ENCODE results near the gene NRXN3.

DNA sequence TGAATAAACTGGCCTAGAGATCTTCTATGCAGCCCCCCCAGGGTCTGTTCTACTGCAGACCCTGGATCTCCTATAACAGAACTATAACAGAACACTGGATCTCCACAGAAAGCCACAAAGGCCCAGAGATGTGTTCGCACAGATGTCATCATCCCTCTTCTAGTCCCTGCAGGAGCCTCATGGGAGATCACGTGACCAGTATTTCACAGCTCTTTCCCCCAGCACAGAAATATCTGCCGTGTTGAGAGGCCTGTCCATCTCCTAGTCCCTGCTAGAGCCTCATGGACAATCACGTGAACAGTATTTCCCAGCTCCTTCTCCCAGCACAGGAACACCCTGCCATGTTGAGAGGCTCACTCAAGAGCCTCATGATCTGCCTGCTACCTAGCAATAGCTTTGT, 331.7 kb downstream of the NRXN3 start:
- TF ChIP-seq POLR2AphosphoS5 (IDR thresholded peaks at IDR 0.05; ENCODE audit: low read depth, low read length) (no peak), SIN3A (IDR thresholded peaks at IDR 0.05; ENCODE audit: borderline replicate concordance, insufficient read depth, low read depth, low read length) (no peak)
- TF ChIP-seq, protein P1, sequence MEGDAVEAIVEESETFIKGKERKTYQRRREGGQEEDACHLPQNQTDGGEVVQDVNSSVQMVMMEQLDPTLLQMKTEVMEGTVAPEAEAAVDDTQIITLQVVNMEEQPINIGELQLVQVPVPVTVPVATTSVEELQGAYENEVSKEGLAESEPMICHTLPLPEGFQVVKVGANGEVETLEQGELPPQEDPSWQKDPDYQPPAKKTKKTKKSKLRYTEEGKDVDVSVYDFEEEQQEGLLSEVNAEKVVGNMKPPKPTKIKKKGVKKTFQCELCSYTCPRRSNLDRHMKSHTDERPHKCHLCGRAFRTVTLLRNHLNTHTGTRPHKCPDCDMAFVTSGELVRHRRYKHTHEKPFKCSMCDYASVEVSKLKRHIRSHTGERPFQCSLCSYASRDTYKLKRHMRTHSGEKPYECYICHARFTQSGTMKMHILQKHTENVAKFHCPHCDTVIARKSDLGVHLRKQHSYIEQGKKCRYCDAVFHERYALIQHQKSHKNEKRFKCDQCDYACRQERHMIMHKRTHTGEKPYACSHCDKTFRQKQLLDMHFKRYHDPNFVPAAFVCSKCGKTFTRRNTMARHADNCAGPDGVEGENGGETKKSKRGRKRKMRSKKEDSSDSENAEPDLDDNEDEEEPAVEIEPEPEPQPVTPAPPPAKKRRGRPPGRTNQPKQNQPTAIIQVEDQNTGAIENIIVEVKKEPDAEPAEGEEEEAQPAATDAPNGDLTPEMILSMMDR (IDR thresholded peaks at IDR 0.05): no peak

All from Panc1 (cell line).